HUES48 (cell line): Measurements from ENCODE around the gene DNAJC27.

Experiments
- H3K27ac ChIP-seq: one replicate; pipeline ENCODE4 v1.7.0; 2013; ENCODE audit warnings: low read depth, low read length, inconsistent platforms
- H3K27me3 ChIP-seq: 2 replicates; pipeline ENCODE4 v1.6.1; 2013; ENCODE audit warnings: mild to moderate bottlenecking, low read length; ENCODE audit not compliant: control insufficient read depth, insufficient read depth
- H3K36me3 ChIP-seq: 2 replicates; pipeline ENCODE4 v1.6.1; 2013; ENCODE audit warnings: low read length; ENCODE audit not compliant: control insufficient read depth, insufficient read depth
- H3K4me1 ChIP-seq: 2 replicates; pipeline ENCODE4 v1.6.1; 2013; ENCODE audit warnings: mild to moderate bottlenecking, low read length; ENCODE audit not compliant: control insufficient read depth, insufficient read depth
- H3K4me3 ChIP-seq: 2 replicates; pipeline ENCODE4 v1.5.1; 2013; ENCODE audit warnings: mild to moderate bottlenecking, low read depth, low read length
- H3K9ac ChIP-seq: 2 replicates; pipeline ENCODE4 v1.6.1; 2013; ENCODE audit warnings: mild to moderate bottlenecking, low read depth, low read length, moderate library complexity
- H3K9me3 ChIP-seq: 2 replicates; pipeline ENCODE4 v1.6.1; 2013; ENCODE audit warnings: low read length; ENCODE audit not compliant: control insufficient read depth, insufficient read depth

Gene DNAJC27

GRCh38 chr2:24993406-24994145 lies 21.8 kb upstream of the DNAJC27 start:
- Histone ChIP-seq H3K9ac (no peak overlapping the region), H3K27me3 (no peaks in the 10 kb centered on the region), H3K4me3 (no peak overlapping the region), H3K9me3 (no peaks in the 10 kb centered on the region), H3K4me1 (no peaks in the 10 kb centered on the region), H3K36me3 (no peaks in the 10 kb centered on the region), H3K27ac (no peak overlapping the region)

- H3K4me3 ChIP-seq = no peak overlapping the region
- H3K4me1 ChIP-seq = peaks cover 5% of the 10 kb centered on the region; the same call in 1 of the 2 replicates
- no peaks in the 10 kb centered on the region for H3K27me3 ChIP-seq
- H3K9me3 ChIP-seq = no peaks in the 10 kb centered on the region
- no peak overlapping the region for H3K27ac ChIP-seq
- no peak overlapping the region for H3K9ac ChIP-seq
- H3K36me3 ChIP-seq = no peaks in the 10 kb centered on the region
Observed at GRCh38 chr2:24986372-24986771, 14.6 kb upstream of the DNAJC27 start.

DNA sequence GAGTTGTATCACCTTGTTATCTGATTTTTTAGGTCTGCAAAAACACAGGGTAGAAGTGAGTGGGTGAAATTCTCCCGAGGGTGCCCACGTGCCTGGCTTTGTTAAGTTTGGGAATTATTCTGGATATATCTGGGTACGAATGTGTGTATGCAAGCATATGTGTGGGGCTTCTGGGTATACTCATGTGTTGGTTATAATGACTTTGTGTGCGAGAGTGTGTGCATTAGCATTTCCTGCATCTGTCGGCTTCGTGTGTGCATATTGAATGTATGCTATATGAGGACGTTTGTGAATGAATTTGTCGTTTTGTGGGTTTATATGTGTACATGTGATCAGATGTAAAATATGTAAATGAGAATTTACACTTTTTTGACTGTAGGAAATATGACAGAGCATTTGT lies 13.8 kb upstream of the DNAJC27 start:
- no peaks in the 10 kb centered on the region for H3K9me3 ChIP-seq
- no peak overlapping the region for H3K4me3 ChIP-seq
- H3K4me1 ChIP-seq = peaks cover 5% of the 10 kb centered on the region; the same call in 1 of the 2 replicates
- no peaks in the 10 kb centered on the region for H3K36me3 ChIP-seq
- H3K27ac ChIP-seq = no peak overlapping the region
- no peaks in the 10 kb centered on the region for H3K27me3 ChIP-seq
- H3K9ac ChIP-seq = no peak overlapping the region

- Histone ChIP-seq H3K9ac (no peak overlapping the region), H3K9me3 (no peaks in the 10 kb centered on the region), H3K4me1 (peaks cover 5% of the 10 kb centered on the region; the same call in 1 of the 2 replicates), H3K4me3 (no peak overlapping the region), H3K27me3 (no peaks in the 10 kb centered on the region), H3K27ac (no peak overlapping the region), H3K36me3 (no peaks in the 10 kb centered on the region)
Observed at GRCh38 chr2:24984912-24985311, 13.2 kb upstream of the DNAJC27 start.

DNA sequence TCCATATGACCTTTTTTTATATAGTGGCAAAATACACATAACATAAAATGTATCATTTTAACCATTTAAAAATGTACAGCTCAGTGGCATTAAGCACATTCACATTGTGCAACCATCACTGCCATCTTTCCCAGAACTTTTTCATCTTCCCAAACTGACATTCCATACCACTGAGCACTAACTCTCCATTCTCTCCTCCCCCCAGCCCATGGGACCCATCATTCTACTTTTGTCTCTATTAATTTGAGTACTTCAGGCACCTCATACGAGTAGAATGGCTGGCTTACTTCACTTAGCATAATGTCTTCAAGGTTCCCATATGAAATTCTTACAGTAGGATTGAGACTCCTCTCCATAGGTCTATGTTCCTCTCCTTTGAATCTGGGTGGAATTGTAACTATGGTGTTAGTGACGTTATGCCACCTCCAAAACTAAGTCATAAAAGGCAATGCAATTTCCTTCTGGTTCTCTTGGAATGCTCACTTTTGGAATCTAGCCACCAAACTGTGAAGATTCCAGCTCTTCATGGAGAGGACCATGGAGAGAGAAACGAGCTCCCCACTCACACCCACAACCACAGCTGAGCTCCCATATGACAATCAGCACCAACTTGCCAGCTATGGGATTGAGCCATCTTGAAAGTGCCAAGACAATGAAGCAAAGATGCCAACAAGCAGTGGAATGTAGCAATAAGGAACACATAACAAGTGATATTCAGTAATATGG lies 9.8 kb upstream of the DNAJC27 start:
- Histone ChIP-seq H3K9me3 (no peaks in the 10 kb centered on the region), H3K36me3 (no peaks in the 10 kb centered on the region), H3K4me3 (no peak overlapping the region), H3K9ac (no peak overlapping the region), H3K27ac (no peak overlapping the region), H3K4me1 (peaks cover 5% of the 10 kb centered on the region; the same call in 1 of the 2 replicates), H3K27me3 (no peaks in the 10 kb centered on the region)

GRCh38 chr2:24978661-24979060 lies 6.9 kb upstream of the DNAJC27 start:
- Histone ChIP-seq H3K27ac (no peak overlapping the region), H3K36me3 (no peaks in the 10 kb centered on the region), H3K9ac (no peak overlapping the region), H3K9me3 (no peaks in the 10 kb centered on the region), H3K4me3 (no peak overlapping the region), H3K4me1 (no peaks in the 10 kb centered on the region), H3K27me3 (no peaks in the 10 kb centered on the region)

DNA sequence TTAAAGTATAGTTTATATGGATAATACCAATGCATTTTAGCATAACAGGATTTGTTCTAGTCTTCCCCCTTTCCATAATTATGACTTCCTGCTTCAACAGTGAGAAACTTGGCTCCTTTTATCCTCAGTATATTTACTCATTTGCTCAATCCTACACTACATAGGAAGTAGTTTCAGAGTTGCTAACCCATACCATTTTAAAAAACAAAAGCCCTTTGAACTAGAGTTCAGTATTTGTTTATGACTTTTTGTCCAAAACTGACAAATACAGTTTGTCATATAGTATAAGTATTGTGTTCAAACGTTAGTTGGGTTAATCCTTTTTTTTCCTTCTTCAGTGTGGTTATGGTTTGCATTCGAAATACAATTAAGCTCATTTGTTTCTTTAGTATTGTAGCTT lies 5.9 kb upstream of the DNAJC27 start:
- no peak overlapping the region for H3K9ac ChIP-seq
- H3K4me1 ChIP-seq = no peaks in the 10 kb centered on the region
- no peaks in the 10 kb centered on the region for H3K36me3 ChIP-seq
- H3K27me3 ChIP-seq = no peaks in the 10 kb centered on the region
- H3K4me3 ChIP-seq = no peak overlapping the region
- no peaks in the 10 kb centered on the region for H3K9me3 ChIP-seq
- H3K27ac ChIP-seq = no peak overlapping the region

DNA sequence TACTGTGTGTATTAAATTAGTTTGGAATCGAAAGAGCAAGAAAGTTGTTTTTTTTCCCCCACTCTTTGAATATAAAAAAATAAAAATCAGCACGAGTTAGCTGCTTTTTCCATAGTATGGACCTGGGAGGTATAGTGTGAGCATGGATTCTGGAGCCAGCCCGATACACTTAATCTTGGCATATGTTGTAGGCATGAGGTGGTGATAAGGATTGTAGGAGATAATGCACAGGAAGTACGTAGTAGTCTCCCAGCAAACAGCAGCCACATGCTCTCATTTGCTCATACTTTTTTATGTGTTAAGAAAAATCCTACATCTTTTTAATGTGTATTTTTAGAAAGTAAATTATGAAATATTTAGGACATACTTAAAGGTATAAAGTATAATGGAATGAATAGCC lies 2.1 kb upstream of the DNAJC27 start:
- H3K36me3 ChIP-seq = no peaks in the 10 kb centered on the region
- no peak overlapping the region for H3K9ac ChIP-seq
- no peaks in the 10 kb centered on the region for H3K27me3 ChIP-seq
- H3K4me1 ChIP-seq = no peaks in the 10 kb centered on the region
- no peak overlapping the region for H3K4me3 ChIP-seq
- H3K9me3 ChIP-seq = no peaks in the 10 kb centered on the region
- H3K27ac ChIP-seq = no peak overlapping the region

GRCh38 chr2:24972315-24972961 lies 683 bp upstream of the DNAJC27 start:
- Histone ChIP-seq H3K36me3 (no peaks in the 10 kb centered on the region), H3K27ac (peak overlapping the region; percentile 99), H3K4me3 (peak overlapping the region; percentile 87), H3K4me1 (no peaks in the 10 kb centered on the region), H3K9ac (peak overlapping the region; percentile 91), H3K27me3 (no peaks in the 10 kb centered on the region), H3K9me3 (no peaks in the 10 kb centered on the region)

DNA sequence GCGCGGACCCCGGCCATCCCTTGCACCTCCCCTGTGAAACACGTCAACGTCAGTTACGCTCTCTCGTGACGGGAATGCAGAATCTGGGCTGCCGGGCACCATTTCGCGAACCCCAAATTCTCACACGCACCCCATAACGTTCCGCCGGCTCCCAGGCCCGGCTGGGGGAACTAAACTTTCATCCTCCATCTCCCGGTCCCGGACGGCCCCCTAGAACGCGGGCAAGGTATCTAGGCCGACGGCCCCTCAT lies 544 bp downstream of the DNAJC27 start:
- Histone ChIP-seq H3K4me1 (no peaks in the 10 kb centered on the region), H3K9me3 (no peaks in the 10 kb centered on the region), H3K9ac (peak overlapping the region; percentile 91), H3K4me3 (peak overlapping the region; percentile 87), H3K27me3 (no peaks in the 10 kb centered on the region), H3K27ac (peak overlapping the region; percentile 99), H3K36me3 (peaks cover 5% of the 10 kb centered on the region; the same call in 1 of the 2 replicates)
